Spleen (tissue), 11 donors: Measurements from ENCODE around the gene TRPC4AP. TPM values are rescaled to one million over a fixed set of nuclear protein-coding genes. Genes with fewer than 3 reads are reported as not detected.
A peak's percentile ranks its signal among the peaks of the same experiment; 100 is the strongest.

Experiments
- DNase-seq: peaks from one replicate; pipeline ENCODE4 v3.0.0-alpha.2; 2020
- H3K27ac ChIP-seq, 8 donors: fragments of 200-600 bp; sonication (generic) in 7 of 8; 1 replicate in 4 of 8; 2 replicates in 4 of 8; pipeline versions ENCODE4 v1.5.0 to v1.8.0; 2016 to 2021; ENCODE audit warnings: inconsistent platforms in 4 of 8, mild to moderate bottlenecking in 4 of 8, moderate library complexity in 1 of 8
- H3K27me3 ChIP-seq, 7 donors: fragments of 200-600 bp; sonication (generic) in 6 of 7; replicated peaks in 1 of 7; 1 replicate in 4 of 7; 2 replicates in 3 of 7; pipeline versions ENCODE4 v1.5.0 to v1.8.0; 2016 to 2021; ENCODE audit warnings: inconsistent platforms in 3 of 7, mild to moderate bottlenecking in 1 of 7
- H3K36me3 ChIP-seq, 6 donors: fragments of 200-600 bp; sonication (generic) in 5 of 6; 1 replicate in 4 of 6; 2 replicates in 2 of 6; pipeline versions ENCODE4 v1.5.0 to v1.8.0; 2016 to 2021; ENCODE audit warnings: inconsistent platforms in 2 of 6
- H3K4me1 ChIP-seq, 6 donors: fragments of 200-600 bp; sonication (generic) in 5 of 6; 1 replicate in 3 of 6; 2 replicates in 3 of 6; pipeline versions ENCODE4 v1.5.0 to v1.8.0; 2016 to 2021; ENCODE audit warnings: inconsistent platforms in 3 of 6
- H3K4me3 ChIP-seq, 8 donors: fragments of 200-600 bp; sonication (generic) in 7 of 8; 1 replicate in 4 of 8; 2 replicates in 4 of 8; pipeline versions ENCODE4 v1.5.0 to v1.8.0; 2016 to 2021; ENCODE audit warnings: inconsistent platforms in 4 of 8, mild to moderate bottlenecking in 4 of 8, moderate library complexity in 2 of 8
- H3K9me3 ChIP-seq, 8 donors: fragments of 200-600 bp; sonication (generic) in 7 of 8; 1 replicate in 4 of 8; 2 replicates in 4 of 8; pipeline versions ENCODE4 v1.5.0 to v1.8.0; 2016 to 2021; ENCODE audit warnings: inconsistent platforms in 4 of 8
- CTCF ChIP-seq, 11 experiments: fragments of 200-600 bp in 7 of 11; fragments of 450-650 bp in 4 of 11; sonication (generic) in 4 of 11; IDR thresholded peaks in 8 of 11; conservative IDR thresholded peaks in 3 of 11; 1 replicate in 7 of 11; 2 replicates in 4 of 11; pipeline versions ENCODE4 v1.4.0 to v1.8.0; 2016 to 2021; ENCODE audit warnings: antibody characterized with exemption in 11 of 11, inconsistent platforms in 4 of 11, mild to moderate bottlenecking in 1 of 11
- POLR2A ChIP-seq, 3 donors: fragments of 450-650 bp; IDR thresholded peaks; one replicate each; pipeline ENCODE4 v1.5.1; 2017; ENCODE audit warnings: antibody characterized with exemption in 3 of 3, mild to moderate bottlenecking in 1 of 3
- POLR2AphosphoS5 ChIP-seq, 3 donors: sonication (generic); formaldehyde crosslinking; IDR thresholded peaks; one replicate each; pipeline ENCODE4 v1.5.1; 2017; ENCODE audit warnings: antibody characterized with exemption in 3 of 3
- WGBS, 5 donors: extraction: QIAGEN DNeasy Blood & Tissue Kit in 3 of 5; methylation state at CpG; one replicate each; pipeline versions ENCODE4 v1.1.5 to v1.1.7; 2013 to 2018; 5-methylcytosine and 5-hydroxymethylcytosine counted together
- intact Hi-C: fragments of 100-400 bp; cut with DNase I; formaldehyde crosslinking; loops from one replicate; pipeline ENCODE4 v1.15.0; 2023; ENCODE audit warnings: low total_unique reads
- polyA plus RNA-seq, 3 donors: library from polyadenylated mRNA; stranded (reverse); fragments of 200-250 nt; gene quantifications; one replicate each; pipeline ENCODE4 v1.2.1, GENCODE V29; 2013
- total RNA-seq, 7 donors: library from RNA; depleted of rRNA in 3 of 7; stranded (reverse); fragments of >200 nt in 3 of 7; fragmentation: NEBNext Ultra II Directional in 4 of 7; extraction: Animal tissue kit (Norgen Biotek cat#: 25700) in 4 of 7; gene quantifications; one replicate each; pipeline versions ENCODE4 v1.1.0 to v1.2.1, GENCODE V29; 2016 to 2021
- donor health status: healthy with polysubstance abuse.
- donor health status: DM: no; HTN: no; CAD: no; lungs with moderate emphysema.
- donor health status: DM: no; HTN: no; CAD: no.
- donor health status: Bipolar disorder and iron deficiency.
- donor health status: healthy.
- donor health status: DM: no; HTN: no; CAD: no.
- donor health status: DM: yes; HTN: yes; CAD: no.

Gene TRPC4AP
- total and polyA plus RNA-seq, 10 donors: 26.3 to 81.7 (median 64.9) TPM

- no peak for DNase-seq
- intact Hi-C loops: no loop called here
- peaks cover 6 to 100% (median 89%) of the 10 kb centered on the region in 6 donors for H3K36me3 ChIP-seq
- no peaks in the 10 kb centered on the region for H3K27me3 ChIP-seq
- TF ChIP-seq POLR2AphosphoS5 (IDR thresholded peaks at IDR 0.05): no peak
- no peak for TF ChIP-seq POLR2A (IDR thresholded peaks at IDR 0.05)
- TF ChIP-seq CTCF (IDR thresholded peaks at IDR 0.05 in 8 of 11, conservative IDR thresholded peaks at IDR 0.05 in 3 of 11): no peak
- WGBS, 5 donors: 89 to 97% (median 93%) methylated on average over 13 of the region's 13 CpGs
- no peak overlapping the region for H3K4me3 ChIP-seq
- no peaks in the 10 kb centered on the region for H3K9me3 ChIP-seq
- H3K27ac ChIP-seq: peak overlapping the region in 4 of 8 donors; percentile 50 to 76 (median 61)
- H3K4me1 ChIP-seq: peaks cover 16 to 64% (median 39%) of the 10 kb centered on the region in 6 donors
Observed at GRCh38 chr20:35013421-35014411, 78.9 kb downstream of the TRPC4AP start.

- Histone ChIP-seq H3K4me1 (peaks cover 16 to 70% (median 44%) of the 10 kb centered on the region in 6 donors), H3K27ac (peak overlapping the region in 6 of 8 donors; percentile 11 to 74 (median 46)), H3K9me3 (no peaks in the 10 kb centered on the region), H3K4me3 (no peak overlapping the region), H3K27me3 (no peaks in the 10 kb centered on the region), H3K36me3 (peaks cover 6 to 100% (median 90%) of the 10 kb centered on the region in 6 donors)
- WGBS, 5 donors: 75 to 83% (median 78%) methylated on average over 13 of the region's 13 CpGs
- TF ChIP-seq POLR2A (IDR thresholded peaks at IDR 0.05) (no peak), POLR2AphosphoS5 (IDR thresholded peaks at IDR 0.05) (peak in 1 of 3 donors; percentile 19)
- intact Hi-C loops: no loop called here
- no peak for DNase-seq
Observed at GRCh38 chr20:35012227-35013069, 80.2 kb downstream of the TRPC4AP start.

- Histone ChIP-seq H3K4me3 (no peak overlapping the region), H3K27ac (peak overlapping the region in 5 of 8 donors; percentile 11 to 74 (median 50)), H3K36me3 (peaks cover 6 to 100% (median 94%) of the 10 kb centered on the region in 6 donors), H3K9me3 (no peaks in the 10 kb centered on the region), H3K27me3 (no peaks in the 10 kb centered on the region), H3K4me1 (peaks cover 16 to 70% (median 44%) of the 10 kb centered on the region in 6 donors)
- DNase-seq: no peak
- intact Hi-C loops: no loop called here
- 69 to 77% (median 74%) methylated on average over 5 of the region's 5 CpGs for WGBS, 5 donors
- TF ChIP-seq CTCF (IDR thresholded peaks at IDR 0.05 in 8 of 11, conservative IDR thresholded peaks at IDR 0.05 in 3 of 11) (no peak), POLR2AphosphoS5 (IDR thresholded peaks at IDR 0.05) (no peak), POLR2A (IDR thresholded peaks at IDR 0.05) (no peak)
Observed at GRCh38 chr20:35011589-35012226, 80.9 kb downstream of the TRPC4AP start.
